Spleen (tissue), 7 donors: ENCODE data around the gene ABHD5.

Source experiments
- POLR2AphosphoS5 ChIP-seq, 3 donors: sonication (generic); formaldehyde crosslinking; IDR thresholded peaks; one replicate each; pipeline ENCODE4 v1.5.1; 2017; ENCODE audit warnings: antibody characterized with exemption in 3 of 3
- TF ChIP-seq, protein P1 (sequence below), 11 experiments: fragments of 200-600 bp in 7 of 11; fragments of 450-650 bp in 4 of 11; sonication (generic) in 4 of 11; IDR thresholded peaks in 8 of 11; conservative IDR thresholded peaks in 3 of 11; 1 replicate in 7 of 11; 2 replicates in 4 of 11; pipeline versions ENCODE4 v1.4.0 to v1.8.0; 2016 to 2021; ENCODE audit warnings: antibody characterized with exemption in 11 of 11, inconsistent platforms in 4 of 11, mild to moderate bottlenecking in 1 of 11
- donor health status: DM: no; HTN: no; CAD: no; lungs with moderate emphysema.
- donor health status: DM: no; HTN: no; CAD: no.
- donor health status: DM: no; HTN: no; CAD: no.

GRCh38 chr3:43729707-43730414 lies 39.1 kb downstream of the ABHD5 start:
- no peak for TF ChIP-seq POLR2AphosphoS5 (IDR thresholded peaks at IDR 0.05)
- TF ChIP-seq, protein P1, sequence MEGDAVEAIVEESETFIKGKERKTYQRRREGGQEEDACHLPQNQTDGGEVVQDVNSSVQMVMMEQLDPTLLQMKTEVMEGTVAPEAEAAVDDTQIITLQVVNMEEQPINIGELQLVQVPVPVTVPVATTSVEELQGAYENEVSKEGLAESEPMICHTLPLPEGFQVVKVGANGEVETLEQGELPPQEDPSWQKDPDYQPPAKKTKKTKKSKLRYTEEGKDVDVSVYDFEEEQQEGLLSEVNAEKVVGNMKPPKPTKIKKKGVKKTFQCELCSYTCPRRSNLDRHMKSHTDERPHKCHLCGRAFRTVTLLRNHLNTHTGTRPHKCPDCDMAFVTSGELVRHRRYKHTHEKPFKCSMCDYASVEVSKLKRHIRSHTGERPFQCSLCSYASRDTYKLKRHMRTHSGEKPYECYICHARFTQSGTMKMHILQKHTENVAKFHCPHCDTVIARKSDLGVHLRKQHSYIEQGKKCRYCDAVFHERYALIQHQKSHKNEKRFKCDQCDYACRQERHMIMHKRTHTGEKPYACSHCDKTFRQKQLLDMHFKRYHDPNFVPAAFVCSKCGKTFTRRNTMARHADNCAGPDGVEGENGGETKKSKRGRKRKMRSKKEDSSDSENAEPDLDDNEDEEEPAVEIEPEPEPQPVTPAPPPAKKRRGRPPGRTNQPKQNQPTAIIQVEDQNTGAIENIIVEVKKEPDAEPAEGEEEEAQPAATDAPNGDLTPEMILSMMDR (IDR thresholded peaks at IDR 0.05 in 8 of 11, conservative IDR thresholded peaks at IDR 0.05 in 3 of 11), result no peak
